K562 (cell line): ENCODE data around the gene WLS. TPM values are rescaled to one million over a fixed set of nuclear protein-coding genes. Genes with fewer than 3 reads are reported as not detected.
A peak's percentile ranks its signal among the peaks of the same experiment; 100 is the strongest.

Source experiments
- ATAC-seq: fragments of 200-7000 bp; cut with Tn5 transposase; 3 replicates; pipeline ENCODE4 v1.9.1; 2020; ENCODE audit warnings: moderate library complexity
- BruUV-seq: library from RNA; stranded (reverse); fragments of 400-500 nt; replicated peaks from 2 replicates; lab custom pipeline; 2021; lab: Mats Ljungman, UMichigan
- CTCF ChIA-PET: fragments of 300-600 bp; formaldehyde crosslinking; extraction: SDS; loops from one replicate; lab custom pipeline; 2021; ENCODE audit warnings: low intra/inter-chr PET ratio; lab: Yijun Ruan, JAX
- POLR2A ChIA-PET: fragments of 300-600, 350-650 bp; sonication (Branson Sonifier 250); formaldehyde crosslinking; extraction: SDS; loops from one replicate; lab custom pipeline; 2021; ENCODE audit warnings: antibody characterized with exemption, inconsistent platforms; lab: Yijun Ruan, JAX
- DNase-seq, 4 experiments: peaks; one replicate each; pipeline versions ENCODE4 v3.0.0 to v3.0.0-alpha.2; 2011 to 2018; ENCODE audit warnings: low spot score in 3 of 4, mixed read lengths in 3 of 4; ENCODE audit errors: extremely low read depth in 1 of 4
- FAIRE-seq: peaks from 2 replicates; lab custom pipeline; 2011; peaks lifted over from hg19 to GRCh38; lab: Jason Lieb, UNC
- H2AFZ ChIP-seq: 2 replicates; pipeline ENCODE4 v1.6.0; 2011; ENCODE audit warnings: low read depth, low read length, control low read depth, inconsistent platforms
- H3K27ac ChIP-seq: fragments of 200-600 bp; 3 replicates; pipeline ENCODE4 v1.8.0; 2011; ENCODE audit warnings: low read depth, mild to moderate bottlenecking, control low read depth, inconsistent platforms, low read length, moderate library complexity, mixed read lengths; ENCODE audit errors: extremely low read depth
- H3K27me3 ChIP-seq, 2 experiments: fragments of 300-600 bp in 1 of 2; 2 replicates in 1 of 2; 3 replicates in 1 of 2; pipeline versions ENCODE4 v1.6.0 to v1.8.0; 2011; ENCODE audit warnings: inconsistent platforms in 2 of 2, low read length in 2 of 2, mild to moderate bottlenecking in 1 of 2, mixed read lengths in 1 of 2, moderate library complexity in 1 of 2; ENCODE audit not compliant: control insufficient read depth in 2 of 2, insufficient read depth in 2 of 2
- H3K36me3 ChIP-seq: fragments of 300-600 bp; 3 replicates; pipeline ENCODE4 v1.8.0; 2011; ENCODE audit warnings: mild to moderate bottlenecking, low read length, inconsistent platforms; ENCODE audit not compliant: control insufficient read depth, insufficient read depth
- H3K4me1 ChIP-seq, 2 experiments: fragments of 200-600 bp in 1 of 2; replicated peaks in 1 of 2; 2 replicates in 1 of 2; 3 replicates in 1 of 2; pipeline versions ENCODE4 v1.5.1 to v1.8.0; 2011; ENCODE audit warnings: inconsistent platforms in 2 of 2, low read length in 2 of 2, mild to moderate bottlenecking in 1 of 2, mixed read lengths in 1 of 2, moderate library complexity in 1 of 2; ENCODE audit not compliant: control insufficient read depth in 2 of 2, insufficient read depth in 2 of 2
- H3K4me2 ChIP-seq: 2 replicates; pipeline ENCODE4 v1.6.1; 2011; ENCODE audit warnings: low read length, control low read depth, inconsistent platforms, mixed read lengths; ENCODE audit not compliant: insufficient read depth
- H3K4me3 ChIP-seq: fragments of 200-600 bp; sonication (generic), shearing (Covaris generic); 2 replicates; pipeline ENCODE4 v1.5.1; 2016; ENCODE audit warnings: control low read depth, inconsistent platforms
- H3K79me2 ChIP-seq: fragments of 200-600 bp; 3 replicates; pipeline ENCODE4 v1.8.0; 2011; ENCODE audit warnings: low read length, inconsistent platforms; ENCODE audit not compliant: control insufficient read depth, insufficient read depth
- H3K9ac ChIP-seq, 2 experiments: 2 replicates each; pipeline versions ENCODE4 v1.6.0 to v1.6.1; 2011; ENCODE audit warnings: low read depth in 2 of 2, low read length in 2 of 2, control low read depth in 1 of 2, inconsistent platforms in 1 of 2, mild to moderate bottlenecking in 1 of 2, mixed read lengths in 1 of 2; ENCODE audit not compliant: insufficient read depth in 1 of 2
- H3K9me1 ChIP-seq: one replicate; pipeline ENCODE4 v1.6.0; 2011; ENCODE audit warnings: inconsistent platforms, mild to moderate bottlenecking, low read length, moderate library complexity; ENCODE audit not compliant: control insufficient read depth, insufficient read depth
- H3K9me3 ChIP-seq: replicated peaks from 2 replicates; pipeline ENCODE4 v1.5.1; 2011; ENCODE audit warnings: low read depth, low read length, inconsistent platforms; ENCODE audit not compliant: control insufficient read depth, insufficient read depth
- H4K20me1 ChIP-seq: replicated peaks from 2 replicates; pipeline ENCODE4 v1.6.1; 2011; ENCODE audit warnings: low read length, inconsistent platforms, mixed read lengths; ENCODE audit not compliant: control insufficient read depth, insufficient read depth
- ATF3 ChIP-seq, 2 experiments: fragments of 450-650 bp in 1 of 2; sonication (generic) in 1 of 2; formaldehyde crosslinking in 1 of 2; IDR thresholded peaks in 1 of 2; conservative IDR thresholded peaks in 1 of 2; 2 replicates each; pipeline versions ENCODE4 v1.6.1 to v1.8.1; 2016 to 2023; ENCODE audit warnings: mild to moderate bottlenecking in 2 of 2, moderate library complexity in 2 of 2, inconsistent platforms in 1 of 2, missing genetic modification reagents in 1 of 2
- CEBPG ChIP-seq, 3 experiments: fragments of 200-800 bp in 1 of 3; sonication (Bioruptor generic) in 1 of 3; sonication (generic) in 1 of 3; formaldehyde crosslinking in 1 of 3; IDR thresholded peaks in 2 of 3; conservative IDR thresholded peaks in 1 of 3; 2 replicates each; pipeline versions ENCODE4 v1.6.1 to v1.8.0; 2016 to 2022; ENCODE audit warnings: missing compliant biosample characterization in 2 of 3, missing genetic modification characterization in 2 of 3, mild to moderate bottlenecking in 1 of 3, missing genetic modification reagents in 1 of 3
- CREM ChIP-seq: IDR thresholded peaks from 2 replicates; pipeline ENCODE4 v1.6.1; 2014; ENCODE audit warnings: antibody characterized with exemption, low read depth
- CUX1 ChIP-seq: fragments of 200-800 bp; sonication (Bioruptor generic); IDR thresholded peaks from 2 replicates; pipeline ENCODE4 v1.6.1; 2016; ENCODE audit warnings: missing genetic modification characterization, missing compliant biosample characterization
- DIDO1 ChIP-seq: fragments of 450-650 bp; IDR thresholded peaks from 2 replicates; pipeline ENCODE4 v1.6.1; 2016; ENCODE audit warnings: low read depth, missing biosample characterization, missing genetic modification characterization
- MAFK ChIP-seq: IDR thresholded peaks from 2 replicates; pipeline ENCODE4 v1.6.1; 2011; ENCODE audit warnings: low read length, improper control_type of control experiment
- MXI1 ChIP-seq: IDR thresholded peaks from 2 replicates; pipeline ENCODE4 v1.6.1; 2011; ENCODE audit warnings: low read depth, mild to moderate bottlenecking, improper control_type of control experiment, low read length
- NCOA2 ChIP-seq, 2 experiments: fragments of 450-650 bp; IDR thresholded peaks; 2 replicates each; pipeline ENCODE4 v1.6.1; 2018; ENCODE audit warnings: mild to moderate bottlenecking in 2 of 2, moderate library complexity in 1 of 2; ENCODE audit not compliant: partially characterized antibody in 2 of 2
- NCOR1 ChIP-seq: fragments of 450-650 bp; IDR thresholded peaks from 2 replicates; pipeline ENCODE4 v1.6.1; 2016; ENCODE audit warnings: mild to moderate bottlenecking, moderate library complexity
- POU5F1 ChIP-seq: fragments of 150-350 bp; IDR thresholded peaks from 2 replicates; pipeline ENCODE4 v1.6.1; 2014; ENCODE audit warnings: borderline replicate concordance, low read length, low read depth, mild to moderate bottlenecking; ENCODE audit not compliant: partially characterized antibody
- TSHZ1 ChIP-seq: fragments of 250-450 bp; sonication (Bioruptor Pico); IDR thresholded peaks from 2 replicates; pipeline ENCODE4 v1.4.0; 2020; ENCODE audit warnings: mild to moderate bottlenecking, moderate library complexity
- in situ Hi-C: fragments of 300-500 bp; cut with MboI; formaldehyde crosslinking; loops from 4 replicates; pipeline ENCODE4 v1.15.0; 2018; ENCODE audit warnings: inconsistent platforms, mixed read lengths
- intact Hi-C: fragments of 100-400 bp; cut with micrococcal nuclease; formaldehyde crosslinking; loops from 2 replicates; pipeline ENCODE4 v1.14.2; 2022
- polyA plus RNA-seq, 8 experiments: library from polyadenylated mRNA; depleted of rRNA in 4 of 8; stranded (reverse) in 5 of 8; unstranded in 3 of 8; fragments of >200 nt; fragmentation: Nextera tagmentation in 2 of 8; fragmentation: Illumina TruSeq in 1 of 8; extraction: Ambion mirVana in 2 of 8; extraction: Trizol in 1 of 8; gene quantifications; 2 replicates each; pipeline versions ENCODE4 v1.2.1 to v1.2.3, GENCODE V29; 2011 to 2014; ENCODE audit warnings: inconsistent platforms in 1 of 8, missing spikeins in 1 of 8
- total RNA-seq, 7 experiments: library from RNA; depleted of rRNA in 6 of 7; stranded (reverse); fragments of >200 nt in 6 of 7; fragmentation: Illumina TruSeq in 2 of 7; extraction: Trizol in 2 of 7; gene quantifications; 2 replicates each; pipeline versions ENCODE4 v1.2.1 to v1.2.3, GENCODE V29; 2011 to 2021; ENCODE audit warnings: low replicate concordance in 1 of 7

WLS gene
- total and polyA plus RNA-seq, 9 of the 15 experiments (the other 6 are each of a cell fraction or from before 2014, with no cell fraction given) = 0.47 TPM; not detected in 8

GRCh38 chr1:68228851-68229250 lies 3.5 kb downstream of the WLS start (continued):
- TF ChIP-seq TSHZ1 (no peak), POU5F1 (no peak), DIDO1 (tag) (no peak), NCOA2 (IDR thresholded peaks at IDR 0.05; ENCODE audit: partially characterized antibody in 2 of 2) (no peak), CREM (no peak), MAFK (no peak), MXI1 (no peak)
- TF ChIP-seq, all 486 proteins: peak for 0

- POLR2A ChIA-PET = no interaction called here
- Histone ChIP-seq H3K9ac (no peak overlapping the region), H3K9me1 (no peaks in the 10 kb centered on the region), H3K27me3 (peaks cover 15 to 22% of the 10 kb centered on the region in 2 experiments; a peak in 3 of 5 replicates), H3K9me3 (no peaks in the 10 kb centered on the region), H3K4me1 (no peaks in the 10 kb centered on the region; a peak in 2 of 5 replicates), H3K79me2 (no peaks in the 10 kb centered on the region), H3K36me3 (no peaks in the 10 kb centered on the region), H3K27ac (no peak overlapping the region), H3K4me2 (no peak overlapping the region), H4K20me1 (no peaks in the 10 kb centered on the region), H2AFZ (no peak overlapping the region), H3K4me3 (no peak overlapping the region)
- no peak for FAIRE-seq
- no peak for ATAC-seq
- CTCF ChIA-PET = no interaction called here
- BruUV-seq = no TSS peak
- TF ChIP-seq CEBPG (CRISPR knock-in tag; IDR thresholded peaks at IDR 0.05) (no peak), CEBPG (tag; conservative IDR thresholded peaks at IDR 0.05 in 1 of 2, IDR thresholded peaks at IDR 0.05 in 1 of 2) (peak; percentile 25 to 66; a peak in 1 of 4 replicates), CUX1 (CRISPR knock-in tag) (no peak), ATF3 (IDR thresholded peaks at IDR 0.05) (0 out of 2 replicates have a peak, but pooled peaks have one; percentile 30), ATF3 (CRISPR knock-in tag; conservative IDR thresholded peaks at IDR 0.05) (no peak), NCOR1 (no peak)
- intact Hi-C loops = no loop called here
- no peak for DNase-seq
- in situ Hi-C loops = no loop called here
Observed at GRCh38 chr1:68227598-68227997, 4.7 kb downstream of the WLS start.
